ENCODE data around the gene INKA1.

- TF ChIP-seq POLR2AphosphoS5 (IDR thresholded peaks at IDR 0.05) (no peak), EP300 (IDR thresholded peaks at IDR 0.05) (no peak), CTCF (IDR thresholded peaks at IDR 0.05) (peak in 1 of 7 experiments; percentile 8), POLR2A (IDR thresholded peaks at IDR 0.05) (no peak)
Measured at GRCh38 chr3:49841126-49841696, 38.1 kb downstream of the INKA1 start.

All from stomach (tissue), 4 donors.